Activated CD8-positive, alpha-beta memory T cell treated with anti-CD3 and anti-CD28 coated beads for 36 hours (primary cell): ENCODE measurements around the gene RGS9. TPM values are rescaled to one million over a fixed set of nuclear protein-coding genes. Genes with fewer than 3 reads are reported as not detected.
"Not testable (repeated sequence)": the region's sequence is repeated elsewhere in the genome, so short reads cannot be mapped to it uniquely, and the experiment has no call there.

Experiments used
- CTCF ChIA-PET: fragments of 350-600 bp; sonication (Branson Sonifier 250); formaldehyde crosslinking; loops from one replicate; lab custom pipeline; 2021; ENCODE audit warnings: antibody characterized with exemption; lab: Charles Lee
- POLR2A ChIA-PET: fragments of 350-600 bp; sonication (Branson Sonifier 250); formaldehyde crosslinking; loops from one replicate; lab custom pipeline; 2021; ENCODE audit warnings: antibody characterized with exemption; lab: Charles Lee
- total RNA-seq, 2 experiments: library from RNA; stranded (reverse); gene quantifications; one replicate each; pipeline ENCODE4 v1.2.3, GENCODE V29; 2021

The RGS9 gene
- total RNA-seq: 1 to 10 TPM; 1.3 to 1.7 TPM

DNA sequence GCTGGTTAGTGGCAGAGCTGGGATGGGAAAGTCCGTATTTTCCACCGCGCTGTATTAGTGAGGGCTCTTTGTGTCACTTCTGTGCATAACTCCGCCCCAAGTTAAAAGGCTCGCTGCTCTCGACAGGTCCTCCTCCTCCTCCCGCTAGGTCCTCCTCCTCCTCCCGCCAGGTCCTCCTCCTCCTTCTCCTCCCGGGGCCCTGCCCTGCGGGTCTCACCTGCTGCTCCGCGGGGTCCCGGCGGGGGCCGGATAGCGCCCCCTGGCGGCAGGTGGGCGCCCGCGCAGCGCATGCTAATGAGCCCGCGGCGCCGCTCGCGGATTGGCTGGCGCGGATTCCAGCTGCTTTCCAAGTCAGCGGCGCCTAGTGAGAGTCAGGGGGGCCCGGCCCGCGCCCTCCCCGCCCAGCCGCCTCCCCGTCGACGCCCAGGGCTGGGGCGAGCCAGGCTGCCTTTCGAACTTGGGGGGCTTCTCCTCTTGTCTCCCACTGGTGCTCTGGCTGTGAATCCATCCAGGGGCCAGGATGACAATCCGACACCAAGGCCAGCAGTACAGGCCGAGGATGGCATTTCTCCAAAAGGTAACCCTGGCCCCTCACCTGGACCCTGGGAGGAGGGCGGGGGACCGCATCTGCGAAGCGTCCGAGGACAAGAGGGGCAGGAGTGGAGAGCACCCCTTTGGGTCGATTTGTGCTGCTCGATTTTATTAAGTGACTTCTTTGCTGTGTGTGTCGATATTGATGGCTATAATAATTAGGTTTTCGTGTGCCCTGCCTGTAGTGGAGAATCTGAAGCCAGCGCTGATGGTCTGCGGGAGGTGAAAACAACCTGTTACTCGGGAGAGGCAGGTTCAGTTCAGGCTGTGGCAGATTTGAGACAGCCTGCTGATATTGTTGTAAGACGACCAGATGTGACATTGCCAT, at the start of gene RGS9:
TSS of gene RGS9 (plus strand) at position 350 of the 919 bp plus-strand sequence. CDS start at position 521, 171 bp downstream.
- ChIA-PET POLR2A (interaction anchor here (0.6 kb wide), 1 partner anchor 10 kb away, joined by 4 read pairs; no protein-coding TSS in a partner anchor), CTCF (interaction anchor here (0.6 to 1.9 kb wide), 15 partner anchors 9 to 212 kb away, joined by 3 to 10 read pairs (median 4); no protein-coding TSS in a partner anchor)

DNA sequence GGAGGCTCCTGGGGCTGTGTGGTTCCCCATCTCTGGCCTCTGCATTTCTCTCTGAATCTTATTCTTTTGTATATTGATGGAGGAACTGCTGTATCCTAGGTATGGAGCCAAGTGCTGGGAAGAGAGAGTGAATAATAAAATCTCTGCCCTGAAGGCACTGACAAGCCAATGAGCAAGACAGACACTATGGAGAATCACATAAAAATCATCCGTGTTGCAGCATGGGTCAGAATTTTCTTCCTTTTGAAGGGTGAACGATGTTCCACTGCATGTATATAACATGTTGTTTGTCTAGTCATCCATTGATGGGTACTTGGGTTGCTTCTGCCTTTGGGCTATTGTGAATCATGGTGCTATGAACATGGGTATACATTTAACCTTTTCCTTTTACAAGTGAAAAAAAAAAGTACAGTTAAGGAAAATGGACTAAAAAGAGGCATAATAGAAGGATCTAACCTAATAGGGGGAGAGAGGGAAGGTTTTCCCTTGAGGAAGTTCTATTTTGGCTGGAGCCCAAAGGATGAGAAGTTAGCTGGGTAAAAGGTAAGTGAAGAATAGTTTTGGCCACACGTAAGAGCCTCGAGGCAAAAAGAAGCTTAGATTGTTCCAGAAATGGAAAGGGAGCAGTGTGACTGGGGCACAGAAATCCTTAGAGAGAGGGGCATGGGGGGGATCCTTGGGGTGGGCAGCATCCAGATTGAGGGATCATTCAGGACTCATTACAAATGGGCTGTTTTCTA, 48.4 kb upstream of the RGS9 start:
- ChIA-PET POLR2A (interaction anchor here (0.7 kb wide), 1 partner anchor 32 kb away, joined by 3 read pairs; the partner anchor contains the start of gene GNA13), CTCF (no interaction called here)

DNA sequence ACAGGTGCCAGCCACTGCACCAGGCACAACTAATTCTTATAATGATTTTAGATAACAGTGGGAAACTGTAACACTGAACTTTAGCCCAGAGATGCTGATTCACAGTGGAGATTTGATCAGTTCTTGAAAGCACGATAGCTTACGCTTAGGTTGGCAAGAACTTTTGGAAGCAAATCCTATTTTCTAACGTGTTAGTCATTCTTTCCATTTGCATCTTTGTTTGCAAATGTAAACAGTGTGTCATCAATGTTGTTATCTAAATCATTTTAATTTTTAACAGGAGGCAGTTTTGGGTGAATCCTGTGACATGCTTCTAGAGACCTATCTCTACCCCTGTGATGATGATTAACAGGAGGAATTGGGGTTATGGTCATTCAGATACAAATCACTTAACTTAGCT, 44.9 kb upstream of the RGS9 start:
- CTCF ChIA-PET: interaction anchor here (0.8 kb wide), 1 partner anchor 29 kb away, joined by 3 read pairs; no protein-coding TSS in a partner anchor
- POLR2A ChIA-PET: no interaction called here

DNA sequence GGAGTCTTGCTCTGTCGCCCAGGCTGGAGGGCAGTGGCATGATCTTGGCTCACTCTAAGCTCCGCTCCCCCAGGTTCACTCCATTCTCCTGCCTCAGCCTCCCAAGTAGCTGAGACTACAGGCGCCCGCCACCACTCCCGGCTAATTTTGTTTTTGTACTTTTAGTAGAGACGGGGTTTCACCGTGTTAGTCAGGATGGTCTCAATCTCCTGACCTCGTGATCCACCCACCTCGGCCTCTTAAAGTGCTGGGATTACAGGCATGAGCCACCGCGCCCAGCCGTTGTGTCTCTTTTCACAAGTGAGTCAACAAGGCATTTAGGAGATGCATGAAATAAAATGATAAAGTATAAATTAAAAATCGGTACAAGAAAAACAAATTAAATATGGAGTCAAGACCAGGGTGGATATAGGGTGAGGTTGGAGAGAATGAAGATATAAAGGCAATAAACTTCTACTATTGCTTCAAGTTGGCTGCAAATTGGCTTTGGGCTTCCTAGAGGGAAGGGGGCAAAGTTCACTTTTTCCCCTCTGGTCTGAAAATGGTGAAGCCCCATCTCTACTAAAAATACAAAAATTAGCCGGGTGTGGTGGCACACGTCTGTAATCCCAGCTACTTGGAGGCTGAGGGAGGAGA, 44.3 kb upstream of the RGS9 start:
- CTCF ChIA-PET: interaction anchor here (0.6 to 0.8 kb wide), 2 partner anchors 30 to 450 kb away, joined by 3 read pairs; no protein-coding TSS in a partner anchor
- POLR2A ChIA-PET: not testable (repeated sequence)

DNA sequence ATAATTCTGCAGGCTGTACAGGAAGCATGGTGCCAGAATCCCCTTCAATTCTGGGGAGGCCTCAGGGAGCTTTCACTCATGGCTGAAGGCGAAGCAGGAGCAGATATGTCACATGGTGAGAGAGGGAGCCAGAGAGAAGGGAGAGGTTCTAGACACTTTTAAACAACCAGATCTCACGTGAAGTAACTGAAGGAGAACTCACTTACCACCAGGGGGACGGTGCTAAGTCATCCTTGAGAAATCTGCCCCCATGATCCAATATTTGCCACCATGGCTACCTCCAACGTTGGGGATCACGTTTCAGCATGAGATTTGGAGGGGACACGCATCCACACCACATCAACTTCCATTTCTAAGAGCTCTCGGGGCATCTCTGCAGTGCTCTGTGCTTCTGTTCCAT, 43.2 kb upstream of the RGS9 start:
- POLR2A ChIA-PET: no interaction called here
- CTCF ChIA-PET: interaction anchor here (0.6 to 1.5 kb wide), 2 partner anchors 11 to 23 kb away, joined by 3 to 5 read pairs; no protein-coding TSS in a partner anchor

DNA sequence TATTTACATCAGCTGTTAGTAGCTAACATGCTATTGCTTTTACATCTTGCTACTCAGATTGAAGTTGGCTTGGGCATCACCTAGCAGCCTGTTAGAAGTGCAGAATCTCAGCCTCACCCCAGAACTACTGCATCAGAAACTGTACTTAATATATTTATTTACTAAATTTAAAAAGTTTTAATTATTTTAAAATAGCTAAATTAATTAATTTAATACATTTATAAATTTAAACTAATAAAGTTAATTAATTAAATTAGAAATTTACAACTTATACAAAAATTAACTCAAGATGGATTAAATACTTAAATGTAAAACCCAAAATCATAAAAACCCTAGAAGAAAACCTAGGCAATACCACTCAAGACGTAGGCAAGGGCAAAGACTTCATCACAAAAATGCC, 41.7 kb upstream of the RGS9 start:
- ChIA-PET POLR2A (no interaction called here), CTCF (no interaction called here)

DNA sequence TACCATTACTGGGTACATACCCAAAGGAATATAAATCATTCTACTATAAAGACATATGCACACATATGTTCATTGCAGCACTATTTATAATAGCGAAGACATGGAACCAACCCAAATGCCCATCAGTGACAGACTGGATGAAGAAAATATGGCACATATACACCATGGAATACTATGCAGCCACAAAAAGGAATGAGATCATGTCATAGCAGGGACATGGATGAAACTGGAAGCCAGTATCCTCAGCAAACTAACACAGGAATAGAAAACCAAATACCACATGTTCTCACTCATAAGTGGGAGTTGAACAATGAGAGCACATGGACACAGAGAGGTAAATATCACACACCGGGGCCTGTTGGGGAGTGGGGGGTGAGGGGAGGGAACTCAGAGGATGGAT, 40.8 kb upstream of the RGS9 start:
- CTCF ChIA-PET: interaction anchor here (0.6 kb wide), 1 partner anchor 161 kb away, joined by 3 read pairs; no protein-coding TSS in a partner anchor
- POLR2A ChIA-PET: not testable (repeated sequence)

DNA sequence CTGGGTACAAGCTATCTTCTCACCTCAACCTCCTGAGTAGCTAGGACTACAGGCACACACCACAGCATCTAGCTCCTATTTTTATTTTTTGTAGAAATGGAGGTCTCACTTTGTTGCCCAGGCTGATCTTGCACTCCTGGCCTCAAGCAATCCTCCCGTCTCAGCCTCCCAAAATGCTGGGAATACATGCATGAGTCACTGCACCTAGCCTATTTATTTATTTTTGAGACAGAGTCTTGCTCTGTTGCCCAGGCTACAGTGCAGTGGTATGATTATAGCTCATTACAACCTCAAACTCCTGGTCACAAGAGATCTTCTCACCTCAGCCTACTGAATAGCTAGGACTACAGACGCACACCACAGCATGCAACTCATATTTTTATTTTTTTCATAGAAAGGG, 40.1 kb upstream of the RGS9 start:
- POLR2A ChIA-PET: no interaction called here
- CTCF ChIA-PET: interaction anchor here (0.6 kb wide), 1 partner anchor 160 kb away, joined by 3 read pairs; no protein-coding TSS in a partner anchor

DNA sequence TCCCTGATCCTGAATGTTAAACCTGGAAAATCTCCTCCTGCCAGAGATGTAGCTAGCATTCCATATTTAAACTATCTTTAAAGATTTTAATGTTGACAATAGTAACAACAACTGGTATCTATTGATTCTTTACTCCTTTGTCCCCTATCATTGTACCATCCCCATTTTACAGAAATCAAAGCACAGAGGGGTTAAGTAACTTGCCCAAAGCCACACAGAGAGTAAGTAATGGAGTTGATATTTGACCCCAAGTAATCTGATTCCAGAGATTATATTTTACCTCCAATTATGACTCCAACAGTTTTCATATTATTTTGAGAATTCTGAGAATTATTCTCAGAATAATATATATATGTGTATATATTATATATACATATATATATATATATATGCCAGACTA, 37.7 kb upstream of the RGS9 start:
- POLR2A ChIA-PET: interaction anchor here (0.7 to 1.2 kb wide), 5 partner anchors 20 to 126 kb away, joined by 3 to 9 read pairs (median 3); no protein-coding TSS in a partner anchor
- CTCF ChIA-PET: interaction anchor here (0.7 to 2.7 kb wide), 15 partner anchors 15 to 323 kb away, joined by 3 to 11 read pairs (median 6); partner anchors contain the start of genes GNA13 and RGS9

DNA sequence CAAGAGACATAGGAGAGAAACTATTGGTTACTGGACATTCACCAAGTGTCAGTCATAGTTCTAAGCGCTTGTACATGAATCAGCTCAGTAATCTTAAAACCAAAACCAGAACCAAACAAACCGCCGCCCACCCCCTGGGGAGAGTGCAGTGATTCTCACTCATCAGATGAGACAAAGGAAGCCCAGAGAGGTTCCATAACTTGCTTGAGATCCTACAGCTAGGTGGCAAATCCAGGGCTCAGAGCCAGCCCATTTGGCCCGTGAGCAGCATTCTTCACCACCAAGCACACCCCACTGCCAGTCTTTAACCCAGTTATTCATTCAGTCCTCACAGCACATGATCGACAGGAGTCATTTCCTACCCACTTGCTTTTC, 37.2 kb upstream of the RGS9 start:
- ChIA-PET POLR2A (interaction anchor here (0.6 to 1.2 kb wide), 6 partner anchors 20 to 390 kb away, joined by 3 to 4 read pairs (median 3); partner anchors contain the start of gene LRRC37A3), CTCF (interaction anchor here (0.7 to 2.7 kb wide), 19 partner anchors 9 to 323 kb away, joined by 3 to 11 read pairs (median 5); partner anchors contain the start of genes GNA13 and RGS9)

DNA sequence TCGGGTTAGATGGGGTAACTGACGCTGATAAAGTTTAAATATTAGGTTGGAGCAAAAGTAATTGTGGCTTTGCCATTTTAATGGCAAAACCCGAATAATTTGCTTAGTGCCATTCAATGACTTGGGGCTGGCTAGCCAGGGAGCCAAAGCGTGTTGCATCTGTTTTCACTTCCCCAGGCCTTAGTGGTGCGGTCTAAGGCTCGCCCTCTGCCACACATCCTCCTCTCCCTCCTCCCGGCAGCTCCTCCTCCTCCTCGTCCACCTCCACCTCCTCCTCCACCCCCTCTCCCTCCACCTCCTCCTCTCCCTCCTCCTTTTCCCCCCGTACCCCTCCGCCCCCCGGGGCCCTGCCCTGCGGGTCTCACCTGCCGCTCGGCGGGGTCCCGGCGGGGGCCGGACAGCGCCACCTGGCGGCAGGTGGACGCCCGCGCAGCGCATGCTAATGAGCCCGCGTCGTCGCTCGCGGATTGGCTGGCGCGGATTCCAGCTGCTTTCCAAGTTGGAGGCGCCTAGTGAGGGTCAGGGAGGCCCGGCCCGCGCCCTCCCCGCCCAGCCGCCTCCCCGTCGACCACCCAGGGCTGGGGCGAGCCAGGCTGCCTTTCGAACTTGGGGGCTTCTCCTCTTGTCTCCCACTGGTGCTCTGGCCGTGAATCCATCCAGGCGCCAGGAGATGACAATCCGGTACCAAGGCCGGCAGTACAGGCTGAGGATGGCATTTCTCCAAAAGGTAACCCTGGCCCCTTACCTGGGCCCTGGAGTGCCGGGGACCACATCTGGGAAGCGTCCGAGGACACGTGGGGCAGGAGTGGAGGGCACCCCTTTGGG, 36.6 kb upstream of the RGS9 start:
- POLR2A ChIA-PET: interaction anchor here (0.6 to 1.2 kb wide), 6 partner anchors 19 to 391 kb away, joined by 3 to 4 read pairs (median 3); partner anchors contain the start of gene LRRC37A3

DNA sequence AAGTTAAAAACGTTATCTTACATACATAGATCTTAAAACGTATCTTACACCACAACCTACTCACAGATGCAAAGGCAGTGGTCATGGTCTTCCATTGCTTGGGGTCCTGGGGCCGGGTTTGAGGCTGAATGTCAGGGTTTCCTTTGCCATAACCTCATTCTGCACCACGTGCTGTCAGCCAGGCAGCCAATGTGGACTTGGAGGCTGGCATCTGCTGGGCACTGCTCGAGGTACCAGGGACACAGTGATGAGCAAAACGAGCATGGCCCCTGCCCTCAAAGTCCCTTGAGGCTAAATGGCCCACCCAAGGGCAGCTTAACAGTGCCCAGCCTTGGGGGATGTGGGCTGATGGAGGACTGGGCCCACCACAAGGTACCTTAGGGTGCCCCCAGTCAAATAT, 35.8 kb upstream of the RGS9 start:
- CTCF ChIA-PET: interaction anchor here (1.0 to 2.7 kb wide), 4 partner anchors 19 to 126 kb away, joined by 3 to 11 read pairs (median 3); no protein-coding TSS in a partner anchor

More for the DNA sequence above, 36.6 kb upstream of the RGS9 start:
- CTCF ChIA-PET: interaction anchor here (0.6 to 2.7 kb wide), 21 partner anchors 9 to 324 kb away, joined by 3 to 11 read pairs (median 5); partner anchors contain the start of genes GNA13 and RGS9

DNA sequence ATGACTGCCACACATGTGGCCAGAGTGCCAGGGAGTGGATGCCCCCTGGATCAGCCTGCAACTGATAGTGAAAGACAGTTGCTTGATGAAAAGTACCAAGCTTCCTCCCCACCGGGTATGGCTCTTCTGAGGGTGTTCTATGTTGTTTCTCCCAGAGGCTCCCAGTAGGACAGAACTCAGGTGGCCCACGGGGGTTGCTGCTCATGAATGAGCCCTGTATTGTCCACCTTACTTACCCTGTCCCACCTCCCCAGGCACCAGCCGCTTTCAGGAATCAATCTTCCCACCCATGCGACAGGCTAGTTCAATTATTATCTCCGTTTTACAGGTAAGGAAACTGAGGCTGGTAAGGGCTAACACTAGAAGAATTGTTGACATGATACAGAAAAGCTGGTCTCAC, 34.9 kb upstream of the RGS9 start:
- ChIA-PET POLR2A (interaction anchor here (1.0 kb wide), 1 partner anchor 117 kb away, joined by 3 read pairs; no protein-coding TSS in a partner anchor), CTCF (interaction anchor here (0.6 kb wide), 1 partner anchor 97 kb away, joined by 3 read pairs; no protein-coding TSS in a partner anchor)

More for the DNA sequence above, 35.8 kb upstream of the RGS9 start:
- POLR2A ChIA-PET: no interaction called here

DNA sequence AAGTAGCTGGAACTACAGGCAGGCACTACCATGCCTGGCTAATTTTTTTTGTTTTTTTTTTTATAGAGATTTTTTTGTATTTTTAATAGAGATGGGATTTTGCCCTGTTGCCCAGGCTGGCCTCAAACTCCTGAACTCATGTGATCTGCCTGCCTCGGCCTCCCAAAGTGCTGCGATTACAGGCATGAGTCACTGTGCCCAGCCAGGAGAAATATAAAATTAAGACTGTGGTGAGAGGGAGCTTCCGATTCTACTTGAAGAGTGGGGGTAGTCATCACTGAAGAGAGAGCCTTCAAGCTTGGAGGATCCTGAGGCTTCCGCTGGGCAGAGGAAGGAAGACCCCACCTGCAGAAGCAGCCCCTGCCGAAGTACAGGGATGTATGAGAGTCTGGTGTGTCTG, 34.4 kb upstream of the RGS9 start:
- ChIA-PET POLR2A (interaction anchor here (1.0 kb wide), 1 partner anchor 117 kb away, joined by 3 read pairs; no protein-coding TSS in a partner anchor), CTCF (no interaction called here)

DNA sequence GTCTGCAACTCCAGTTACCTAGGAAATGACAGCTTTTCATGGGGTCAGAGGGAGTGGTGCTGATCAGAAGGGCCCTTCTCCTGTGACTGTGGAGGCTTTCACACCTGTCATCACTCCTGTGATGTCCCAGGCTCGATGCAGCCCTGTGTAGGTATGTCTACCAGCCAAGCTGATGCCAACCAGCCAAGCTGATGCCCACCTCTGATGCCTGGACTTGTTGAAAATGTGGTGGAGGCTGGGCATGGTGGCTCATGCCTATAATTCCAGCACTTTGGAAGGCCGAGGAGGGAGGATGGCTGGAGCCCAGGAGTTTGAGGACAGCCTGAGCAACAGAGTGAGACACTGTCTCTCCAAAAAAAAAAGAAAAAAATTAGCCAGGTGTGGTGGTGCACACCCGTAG, 33.7 kb upstream of the RGS9 start:
- CTCF ChIA-PET: no interaction called here
- POLR2A ChIA-PET: no interaction called here

DNA sequence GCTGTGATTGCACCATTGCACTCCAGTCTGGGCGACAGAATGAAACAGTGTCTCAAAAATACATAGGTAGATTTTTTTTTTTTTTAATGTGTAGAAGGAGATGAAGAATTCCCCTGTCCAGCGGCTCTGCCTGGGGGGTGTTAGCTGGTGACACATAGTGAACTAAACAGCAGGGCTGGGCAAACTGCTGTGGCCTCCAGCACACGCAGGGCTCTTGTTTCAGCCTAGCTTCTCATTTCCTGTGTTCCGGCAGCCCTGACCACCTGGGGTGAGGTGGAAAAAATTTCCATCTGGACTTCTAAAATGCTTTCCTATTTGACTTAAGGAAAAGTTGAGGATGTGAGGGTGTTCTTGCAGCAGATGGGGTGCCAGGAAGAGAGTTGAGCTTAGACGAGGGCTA, 33.3 kb upstream of the RGS9 start:
- ChIA-PET POLR2A (no interaction called here), CTCF (no interaction called here)

DNA sequence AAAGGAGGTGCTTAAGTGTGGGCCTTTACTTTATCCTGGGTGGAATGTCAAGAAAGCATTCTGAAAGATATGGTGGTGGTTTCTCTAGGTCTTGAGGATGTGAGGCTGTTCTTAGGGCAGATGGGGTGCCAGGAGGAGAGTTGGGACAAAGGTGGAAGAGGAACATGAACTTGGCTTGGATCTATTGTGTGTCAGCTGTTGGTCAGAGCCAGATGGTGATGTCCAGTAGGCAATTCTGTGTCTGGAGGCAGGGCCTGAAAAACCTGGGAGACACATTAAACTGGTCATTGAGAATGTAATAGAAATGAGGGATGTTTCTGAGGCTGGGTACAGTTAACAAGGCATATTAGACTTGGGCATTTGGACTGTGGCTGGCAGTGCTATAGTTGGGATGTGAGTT, 32.6 kb upstream of the RGS9 start:
- CTCF ChIA-PET: interaction anchor here (1.1 kb wide), 1 partner anchor 127 kb away, joined by 4 read pairs; no protein-coding TSS in a partner anchor

More for the DNA sequence above, 32.6 kb upstream of the RGS9 start:
- POLR2A ChIA-PET: interaction anchor here (0.5 kb wide), 1 partner anchor 61 kb away, joined by 3 read pairs; no protein-coding TSS in a partner anchor
